SK-N-SH (cell line): ENCODE measurements around the gene TMEM26. TPM values are rescaled to one million over a fixed set of nuclear protein-coding genes. Genes with fewer than 3 reads are reported as not detected.

Experiments used
- CTCF ChIA-PET: fragments of 300-600, 350-600 bp; formaldehyde crosslinking; extraction: SDS; loops from one replicate; lab custom pipeline; 2021; lab: Yijun Ruan, JAX
- POLR2A ChIA-PET: fragments of 350-600 bp; sonication (Branson Sonifier 250); formaldehyde crosslinking; extraction: SDS; loops from one replicate; lab custom pipeline; 2020; ENCODE audit warnings: antibody characterized with exemption, inconsistent platforms; lab: Yijun Ruan, JAX
- DNase-seq: peaks from one replicate; pipeline ENCODE4 v3.0.0; 2012
- H2AFZ ChIP-seq: fragments of 200-600 bp; sonication (generic); 2 replicates; pipeline ENCODE4 v1.8.1; 2016; ENCODE audit warnings: antibody characterized with exemption, mild to moderate bottlenecking, low read depth
- H3F3A ChIP-seq: fragments of 200-600 bp; sonication (generic); replicated peaks from 2 replicates; pipeline ENCODE3; 2016; ENCODE audit warnings: antibody characterized with exemption, mild to moderate bottlenecking; ENCODE audit not compliant: insufficient read depth
- H3K27ac ChIP-seq, 2 experiments: fragments of 200-500 bp in 1 of 2; fragments of 200-600 bp in 1 of 2; sonication (Bioruptor generic) in 1 of 2; sonication (generic), shearing (Covaris generic) in 1 of 2; 2 replicates each; pipeline versions ENCODE4 v1.5.1 to v1.6.1; 2014 to 2016; ENCODE audit warnings: low read depth in 2 of 2, inconsistent platforms in 1 of 2, low read length in 1 of 2, mild to moderate bottlenecking in 1 of 2, mixed read lengths in 1 of 2
- H3K27me3 ChIP-seq: fragments of 200-600 bp; sonication (generic), shearing (Covaris generic); 2 replicates; pipeline ENCODE4 v1.6.1; 2016; ENCODE audit warnings: mixed run types; ENCODE audit not compliant: insufficient read depth
- H3K36me3 ChIP-seq, 2 experiments: fragments of 200-500 bp in 1 of 2; fragments of 200-600 bp in 1 of 2; sonication (Bioruptor generic) in 1 of 2; sonication (generic) in 1 of 2; replicated peaks in 1 of 2; 2 replicates each; pipeline versions ENCODE3 to v1.5.1; 2014 to 2016; ENCODE audit warnings: low read length in 1 of 2, mild to moderate bottlenecking in 1 of 2; ENCODE audit not compliant: insufficient read depth in 2 of 2, control insufficient read depth in 1 of 2
- H3K4me1 ChIP-seq, 2 experiments: fragments of 200-500 bp in 1 of 2; fragments of 200-600 bp in 1 of 2; sonication (Bioruptor generic) in 1 of 2; sonication (generic), shearing (Covaris generic) in 1 of 2; 2 replicates each; pipeline versions ENCODE4 v1.5.1 to v1.6.1; 2014 to 2016; ENCODE audit warnings: low read depth in 1 of 2, low read length in 1 of 2, mixed run types in 1 of 2; ENCODE audit not compliant: insufficient read depth in 2 of 2, control insufficient read depth in 1 of 2
- H3K4me2 ChIP-seq: fragments of 200-600 bp; sonication (generic), shearing (Covaris generic); 2 replicates; pipeline ENCODE4 v1.6.1; 2017; ENCODE audit warnings: mixed run types
- H3K4me3 ChIP-seq, 2 experiments: fragments of 200-500 bp in 1 of 2; fragments of 200-600 bp in 1 of 2; sonication (Bioruptor generic) in 1 of 2; sonication (generic), shearing (Covaris generic) in 1 of 2; 2 replicates each; pipeline versions ENCODE4 v1.5.1 to v1.8.1; 2014 to 2016; ENCODE audit warnings: low read depth in 2 of 2, inconsistent platforms in 1 of 2, low read length in 1 of 2, mild to moderate bottlenecking in 1 of 2, mixed read lengths in 1 of 2, moderate library complexity in 1 of 2
- H3K79me2 ChIP-seq: fragments of 200-600 bp; sonication (generic); 2 replicates; pipeline ENCODE4 v1.8.1; 2017; ENCODE audit warnings: mild to moderate bottlenecking; ENCODE audit not compliant: insufficient read depth
- H3K9ac ChIP-seq: fragments of 200-600 bp; sonication (generic); 2 replicates; pipeline ENCODE4 v1.6.1; 2017; ENCODE audit warnings: mixed run types
- H3K9me2 ChIP-seq: fragments of 200-600 bp; sonication (generic); 2 replicates; pipeline ENCODE4 v1.6.1; 2017; ENCODE audit warnings: mixed run types
- H3K9me3 ChIP-seq: fragments of 200-600 bp; sonication (generic); 2 replicates; pipeline ENCODE4 v1.6.1; 2017; ENCODE audit warnings: mixed run types, mild to moderate bottlenecking, moderate library complexity
- H4K20me1 ChIP-seq: fragments of 200-600 bp; sonication (generic); 2 replicates; pipeline ENCODE4 v1.6.1; 2017; ENCODE audit warnings: mild to moderate bottlenecking, mixed run types; ENCODE audit not compliant: insufficient read depth
- CTCF ChIP-seq: fragments of 200-600 bp; sonication (generic); IDR thresholded peaks from 2 replicates; pipeline ENCODE4 v1.6.1; 2017; ENCODE audit warnings: antibody characterized with exemption, mild to moderate bottlenecking, moderate library complexity
- ELF1 ChIP-seq: IDR thresholded peaks from 2 replicates; pipeline ENCODE4 v1.4.0; 2012
- EP300 ChIP-seq, 2 experiments: IDR thresholded peaks; 2 replicates each; pipeline versions ENCODE4 v1.4.0 to v1.6.1; 2012; ENCODE audit warnings: borderline replicate concordance in 1 of 2, low read depth in 1 of 2, low read length in 1 of 2
- EZH2phosphoT487 ChIP-seq: fragments of 200-600 bp; sonication (generic); IDR thresholded peaks from 2 replicates; pipeline ENCODE4 v1.6.1; 2017; ENCODE audit warnings: low read depth, mixed run types, mild to moderate bottlenecking, antibody characterized with exemption, moderate library complexity, borderline replicate concordance
- GATA2 ChIP-seq: sonication (generic); formaldehyde crosslinking; IDR thresholded peaks from 2 replicates; pipeline ENCODE4 v1.5.0; 2020; ENCODE audit warnings: mild to moderate bottlenecking, missing genetic modification reagents
- MXI1 ChIP-seq: IDR thresholded peaks from 2 replicates; pipeline ENCODE4 v1.6.1; 2012; ENCODE audit warnings: mild to moderate bottlenecking, low read depth, low read length, improper control_type of control experiment
- PBX3 ChIP-seq: IDR thresholded peaks from 2 replicates; pipeline ENCODE4; 2012
- RFX5 ChIP-seq: IDR thresholded peaks from 2 replicates; pipeline ENCODE4 v1.6.1; 2012; ENCODE audit warnings: mild to moderate bottlenecking, improper control_type of control experiment, low read length
- TAF1 ChIP-seq: IDR thresholded peaks from 2 replicates; pipeline ENCODE4 v1.6.1; 2012; ENCODE audit warnings: low read depth, mild to moderate bottlenecking, low read length, moderate library complexity, borderline replicate concordance
- TCF12 ChIP-seq: IDR thresholded peaks from 2 replicates; pipeline ENCODE4 v1.4.0; 2012
- TEAD4 ChIP-seq: IDR thresholded peaks from 2 replicates; pipeline ENCODE4 v1.4.0; 2012; ENCODE audit warnings: mild to moderate bottlenecking, borderline replicate concordance; ENCODE audit not compliant: insufficient read depth
- YY1 ChIP-seq: IDR thresholded peaks from 2 replicates; pipeline ENCODE4 v1.4.0; 2012; ENCODE audit warnings: low read depth, mild to moderate bottlenecking
- WGBS: methylation state at CpG from one replicate; pipeline ENCODE4 v1.1.6; 2017; ENCODE audit warnings: low lambda C conversion rate; 5-methylcytosine and 5-hydroxymethylcytosine counted together
- polyA plus RNA-seq, 3 experiments: library from polyadenylated mRNA; depleted of rRNA; stranded (reverse); fragments of >200 nt; gene quantifications; 2 replicates each; pipeline ENCODE4 v1.2.3, GENCODE V29; 2012

The TMEM26 gene
- polyA plus RNA-seq, 1 of the 3 experiments (the other 2 are of a cell fraction) = 0.05 TPM

GRCh38 chr10:61378865-61379264 is 74.3 kb downstream of the TMEM26 start:
- Histone ChIP-seq H3K36me3 (no peaks in the 10 kb centered on the region), H3K4me2 (no peak overlapping the region), H3K27ac (no peak overlapping the region), H2AFZ (no peak overlapping the region), H3F3A (no peaks in the 10 kb centered on the region), H3K4me1 (no peaks in the 10 kb centered on the region), H4K20me1 (no peaks in the 10 kb centered on the region), H3K79me2 (no peaks in the 10 kb centered on the region), H3K9me3 (no peaks in the 10 kb centered on the region), H3K9ac (no peak overlapping the region), H3K27me3 (no peaks in the 10 kb centered on the region), H3K9me2 (no peaks in the 10 kb centered on the region), H3K4me3 (no peak overlapping the region)
- ChIA-PET CTCF (interaction anchor here (0.7 kb wide), 1 partner anchor 291 kb away, joined by 4 read pairs; no protein-coding TSS in a partner anchor), POLR2A (no interaction called here)
- WGBS = 46% methylated on average over 4 of the region's 7 CpGs
- no peak for TF ChIP-seq TEAD4
- TF ChIP-seq MXI1 = no peak
- DNase-seq = no peak

GRCh38 chr10:61376908-61377368 is 76.2 kb downstream of the TMEM26 start:
- Histone ChIP-seq H3K9me3 (no peaks in the 10 kb centered on the region), H3K27ac (no peak overlapping the region), H2AFZ (no peak overlapping the region), H3K4me1 (no peaks in the 10 kb centered on the region), H3K36me3 (no peaks in the 10 kb centered on the region), H3K9ac (no peak overlapping the region), H3F3A (no peaks in the 10 kb centered on the region), H3K9me2 (no peaks in the 10 kb centered on the region), H3K4me3 (no peak overlapping the region), H3K27me3 (no peaks in the 10 kb centered on the region), H4K20me1 (no peaks in the 10 kb centered on the region), H3K4me2 (no peak overlapping the region), H3K79me2 (no peaks in the 10 kb centered on the region)
- 84% methylated on average over 11 of the region's 23 CpGs for WGBS
- TF ChIP-seq RFX5 (no peak), EP300 (IDR thresholded peaks at IDR 0.05; ENCODE audit: borderline replicate concordance in 1 of 2, low read depth in 1 of 2, low read length in 1 of 2) (no peak), TAF1 (no peak), YY1 (no peak), PBX3 (no peak), ELF1 (no peak)
- ChIA-PET POLR2A (no interaction called here), CTCF (no interaction called here)
- DNase-seq = no peak

- H3K4me3 ChIP-seq = no peak overlapping the region
- POLR2A ChIA-PET = no interaction called here
- no peaks in the 10 kb centered on the region for H3F3A ChIP-seq
- no peaks in the 10 kb centered on the region for H3K36me3 ChIP-seq
- CTCF ChIA-PET = no interaction called here
- no peak for TF ChIP-seq TCF12
- TF ChIP-seq EP300 (IDR thresholded peaks at IDR 0.05; ENCODE audit: borderline replicate concordance in 1 of 2, low read depth in 1 of 2, low read length in 1 of 2) = no peak
- TF ChIP-seq CTCF = no peak
- no peak for TF ChIP-seq GATA2 (CRISPR knock-in tag)
- TF ChIP-seq MXI1 = no peak
- no peak for TF ChIP-seq EZH2phosphoT487
- TF ChIP-seq, all 33 proteins: peak for 0
- H3K9me2 ChIP-seq = no peaks in the 10 kb centered on the region
- WGBS = no CpG with 5 or more reads among the region's 1 CpG
- no peak for DNase-seq
- H3K27me3 ChIP-seq = no peaks in the 10 kb centered on the region
- no peaks in the 10 kb centered on the region for H3K4me1 ChIP-seq
- H3K79me2 ChIP-seq = no peaks in the 10 kb centered on the region
- no peak overlapping the region for H3K4me2 ChIP-seq
- no peaks in the 10 kb centered on the region for H3K9me3 ChIP-seq
- no peak overlapping the region for H3K9ac ChIP-seq
- no peak overlapping the region for H3K27ac ChIP-seq
- no peaks in the 10 kb centered on the region for H4K20me1 ChIP-seq
- no peak overlapping the region for H2AFZ ChIP-seq
Observed at GRCh38 chr10:61376377-61376776, 76.8 kb downstream of the TMEM26 start.
